Stimulated activated CD4-positive, alpha-beta T cell treated with anti-CD3 and anti-CD28 coated beads, Interleukin-4, amount 100 ng/mL, for 1 hour (primary cell): ENCODE data around the gene CFAP126.
A peak's percentile ranks its signal among the peaks of the same experiment; 100 is the strongest.
"Not testable (repeated sequence)": the region's sequence is repeated elsewhere in the genome, so short reads cannot be mapped to it uniquely, and the experiment has no call there.

Experiments
- DNase-seq: peaks from one replicate; pipeline ENCODE4 v3.0.0-alpha.2; 2020

The CFAP126 gene

GRCh38 chr1:161367684-161368400 lies at the start of gene CFAP126:
CFAP126 (minus strand) TSS chr1:161367876; CDS start chr1:161367868, 8 bp downstream.
- DNase-seq = no peak

GRCh38 chr1:161413050-161413449 lies 45.4 kb upstream of the CFAP126 start:
- not testable (repeated sequence) for DNase-seq

GRCh38 chr1:161410636-161410970 lies 42.9 kb upstream of the CFAP126 start:
- DNase-seq = not testable (repeated sequence)

- not testable (repeated sequence) for DNase-seq
Measured at GRCh38 chr1:161409848-161410635, 42.4 kb upstream of the CFAP126 start.

GRCh38 chr1:161408429-161409052 lies 40.9 kb upstream of the CFAP126 start:
- DNase-seq = no peak

- DNase-seq = no peak
Measured at GRCh38 chr1:161407451-161407985, 39.8 kb upstream of the CFAP126 start.

GRCh38 chr1:161406551-161406950 lies 38.9 kb upstream of the CFAP126 start:
- not testable (repeated sequence) for DNase-seq

- no peak for DNase-seq
Measured at GRCh38 chr1:161404051-161404597, 36.4 kb upstream of the CFAP126 start.

- DNase-seq = no peak
Measured at GRCh38 chr1:161402446-161402845, 34.8 kb upstream of the CFAP126 start.

GRCh38 chr1:161399257-161399998 lies 31.8 kb upstream of the CFAP126 start:
- DNase-seq = peak; percentile 88

- no peak for DNase-seq
Measured at GRCh38 chr1:161398900-161399256, 31.2 kb upstream of the CFAP126 start.

GRCh38 chr1:161397038-161397437 lies 29.4 kb upstream of the CFAP126 start:
- not testable (repeated sequence) for DNase-seq

- no peak for DNase-seq
Measured at GRCh38 chr1:161393151-161393550, 25.5 kb upstream of the CFAP126 start.

GRCh38 chr1:161391611-161392010 lies 23.9 kb upstream of the CFAP126 start:
- DNase-seq = no peak

GRCh38 chr1:161391136-161391535 lies 23.5 kb upstream of the CFAP126 start:
- not testable (repeated sequence) for DNase-seq

- DNase-seq = no peak
Measured at GRCh38 chr1:161390559-161390858, 22.8 kb upstream of the CFAP126 start.

- DNase-seq = peak; percentile 88
Measured at GRCh38 chr1:161389691-161390558, 22.2 kb upstream of the CFAP126 start.

- DNase-seq = not testable (repeated sequence)
Measured at GRCh38 chr1:161389158-161389557, 21.5 kb upstream of the CFAP126 start.

- no peak for DNase-seq
Measured at GRCh38 chr1:161388639-161389038, 21.0 kb upstream of the CFAP126 start.

- no peak for DNase-seq
Measured at GRCh38 chr1:161382214-161383019, 14.7 kb upstream of the CFAP126 start.

GRCh38 chr1:161381707-161382106 lies 14.0 kb upstream of the CFAP126 start:
- no peak for DNase-seq
